ENCODE data around the gene SEMA4C. TPM values are rescaled to one million over a fixed set of nuclear protein-coding genes. Genes with fewer than 3 reads are reported as not detected.
A peak's percentile ranks its signal among the peaks of the same experiment; 100 is the strongest.
"Not testable (repeated sequence)": the region's sequence is repeated elsewhere in the genome, so short reads cannot be mapped to it uniquely, and the experiment has no call there.

SEMA4C gene
- polyA plus RNA-seq, 3 donors: 0.08 to 5.7 (median 0.21) TPM

DNA sequence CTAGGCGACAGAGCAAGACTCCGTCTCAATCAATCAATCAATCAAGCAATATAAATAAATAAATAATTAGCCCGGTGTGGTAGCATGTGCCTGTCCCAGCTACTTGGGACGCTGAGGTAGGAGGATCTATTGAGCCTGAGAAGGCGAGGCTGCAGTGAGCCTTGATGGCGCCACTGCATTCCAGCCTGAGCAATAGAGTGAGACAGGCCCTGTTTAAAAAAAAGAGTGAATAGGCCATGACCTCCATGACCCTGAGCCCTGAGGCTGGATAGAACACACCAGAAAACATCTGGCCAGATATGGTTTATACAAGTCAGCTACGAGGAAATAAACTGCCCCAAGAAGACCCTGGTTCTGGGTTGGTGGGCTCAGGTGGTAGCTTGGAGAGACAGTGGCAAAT is 20.4 kb upstream of the SEMA4C start:
- Histone ChIP-seq H3K27me3 (ENCODE audit: control insufficient read depth in 2 of 2, insufficient read depth in 2 of 2, low read length in 2 of 2) (peaks cover 0 to 64% of the 10 kb centered on the region in 2 donors), H3K27ac (ENCODE audit: low read depth in 1 of 2, low read length in 2 of 2) (no peak overlapping the region), H3K4me3 (replicated peaks in 1 of 3; ENCODE audit: low read depth in 2 of 3, low read length in 3 of 3) (no peak overlapping the region), H3K9ac (ENCODE audit: insufficient read depth, low read length, poor library complexity, severe bottlenecking) (no peak overlapping the region), H3K9me3 (replicated peaks in 1 of 2; ENCODE audit: control insufficient read depth in 1 of 2, insufficient read depth in 1 of 2, low read length in 2 of 2) (no peaks in the 10 kb centered on the region), H3K79me2 (ENCODE audit: insufficient read depth, low read length) (no peaks in the 10 kb centered on the region), H3K4me2 (replicated peaks; ENCODE audit: extremely low read depth, low read length, poor library complexity, severe bottlenecking) (no peak overlapping the region), H3K36me3 (replicated peaks in 1 of 2; ENCODE audit: control insufficient read depth in 1 of 2, insufficient read depth in 2 of 2, low read length in 2 of 2) (no peaks in the 10 kb centered on the region), H2AFZ (ENCODE audit: insufficient read depth, low read depth, low read length, poor library complexity, severe bottlenecking) (no peak overlapping the region), H4K20me1 (ENCODE audit: insufficient read depth, low read length) (peaks cover 5% of the 10 kb centered on the region), H3K4me1 (ENCODE audit: control insufficient read depth in 1 of 2, insufficient read depth in 2 of 2, low read length in 2 of 2) (peaks cover 35 to 39% of the 10 kb centered on the region in 2 donors)
- TF ChIP-seq, protein P1, sequence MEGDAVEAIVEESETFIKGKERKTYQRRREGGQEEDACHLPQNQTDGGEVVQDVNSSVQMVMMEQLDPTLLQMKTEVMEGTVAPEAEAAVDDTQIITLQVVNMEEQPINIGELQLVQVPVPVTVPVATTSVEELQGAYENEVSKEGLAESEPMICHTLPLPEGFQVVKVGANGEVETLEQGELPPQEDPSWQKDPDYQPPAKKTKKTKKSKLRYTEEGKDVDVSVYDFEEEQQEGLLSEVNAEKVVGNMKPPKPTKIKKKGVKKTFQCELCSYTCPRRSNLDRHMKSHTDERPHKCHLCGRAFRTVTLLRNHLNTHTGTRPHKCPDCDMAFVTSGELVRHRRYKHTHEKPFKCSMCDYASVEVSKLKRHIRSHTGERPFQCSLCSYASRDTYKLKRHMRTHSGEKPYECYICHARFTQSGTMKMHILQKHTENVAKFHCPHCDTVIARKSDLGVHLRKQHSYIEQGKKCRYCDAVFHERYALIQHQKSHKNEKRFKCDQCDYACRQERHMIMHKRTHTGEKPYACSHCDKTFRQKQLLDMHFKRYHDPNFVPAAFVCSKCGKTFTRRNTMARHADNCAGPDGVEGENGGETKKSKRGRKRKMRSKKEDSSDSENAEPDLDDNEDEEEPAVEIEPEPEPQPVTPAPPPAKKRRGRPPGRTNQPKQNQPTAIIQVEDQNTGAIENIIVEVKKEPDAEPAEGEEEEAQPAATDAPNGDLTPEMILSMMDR (IDR thresholded peaks at IDR 0.05): no peak
- Mint-ChIP-seq H3K4me1 (peaks cover 31% of the 10 kb centered on the region), H3K9me3 (peaks cover 0 to 2% (median 0%) of the 10 kb centered on the region in 7 donors), H3K4me3 (peak overlapping the region in 1 of 2 donors; percentile 67), H3K36me3 (peaks cover 3 to 9% of the 10 kb centered on the region in 2 donors), H3K27ac (no peak overlapping the region), H3K27me3 (ENCODE audit: low read depth in 3 of 3) (peaks cover 49 to 88% (median 57%) of the 10 kb centered on the region in 3 donors)
- 100% methylated on average over 4 of the region's 7 CpGs for WGBS (ENCODE audit: insufficient coverage)
- no peak for DNase-seq
- intact Hi-C loops (cut with micrococcal nuclease): no loop called here

DNA sequence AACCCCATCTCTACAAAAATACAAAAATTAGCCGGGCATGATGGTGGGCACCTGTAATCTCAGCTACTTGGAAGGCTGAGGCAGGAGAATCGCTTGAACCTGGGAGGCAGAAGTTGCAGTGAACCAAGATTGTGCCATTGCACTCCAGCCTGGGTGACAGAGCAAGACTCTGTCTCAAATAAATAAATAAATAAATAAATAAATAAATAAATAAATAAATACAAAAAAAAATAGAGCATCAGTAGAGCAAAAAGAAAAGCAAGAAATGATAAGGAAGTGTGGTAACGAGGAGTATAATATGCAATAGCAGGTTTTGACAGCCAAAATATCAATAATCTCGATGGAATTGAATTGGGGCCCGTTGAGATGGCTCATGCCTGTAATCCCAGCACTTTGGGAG is 19.6 kb upstream of the SEMA4C start:
- intact Hi-C loops (cut with micrococcal nuclease); H3K9me3 Mint-ChIP-seq; H3K27ac ChIP-seq (ENCODE audit: low read depth in 1 of 2, low read length in 2 of 2); H3K9ac ChIP-seq (ENCODE audit: insufficient read depth, low read length, poor library complexity, severe bottlenecking); H3K4me3 ChIP-seq (replicated peaks in 1 of 3; ENCODE audit: low read depth in 2 of 3, low read length in 3 of 3); H3K79me2 ChIP-seq (ENCODE audit: insufficient read depth, low read length); DNase-seq; H3K9me3 ChIP-seq (replicated peaks in 1 of 2; ENCODE audit: control insufficient read depth in 1 of 2, insufficient read depth in 1 of 2, low read length in 2 of 2); H4K20me1 ChIP-seq (ENCODE audit: insufficient read depth, low read length); H3K4me2 ChIP-seq (replicated peaks; ENCODE audit: extremely low read depth, low read length, poor library complexity, severe bottlenecking); H3K36me3 ChIP-seq (replicated peaks in 1 of 2; ENCODE audit: control insufficient read depth in 1 of 2, insufficient read depth in 2 of 2, low read length in 2 of 2); H3K27ac Mint-ChIP-seq; H2AFZ ChIP-seq (ENCODE audit: insufficient read depth, low read depth, low read length, poor library complexity, severe bottlenecking); H3K36me3 Mint-ChIP-seq: not testable (repeated sequence)
- Histone ChIP-seq H3K27me3 (ENCODE audit: control insufficient read depth in 2 of 2, insufficient read depth in 2 of 2, low read length in 2 of 2) (peaks cover 0 to 69% of the 10 kb centered on the region in 2 donors), H3K4me1 (ENCODE audit: control insufficient read depth in 1 of 2, insufficient read depth in 2 of 2, low read length in 2 of 2) (peaks cover 41 to 47% of the 10 kb centered on the region in 2 donors)
- Mint-ChIP-seq H3K4me3 (peak overlapping the region in 1 of 2 donors; percentile 57), H3K27me3 (ENCODE audit: low read depth in 3 of 3) (peaks cover 52 to 91% (median 65%) of the 10 kb centered on the region in 3 donors), H3K4me1 (peaks cover 33% of the 10 kb centered on the region)
- 92% methylated on average over 2 of the region's 5 CpGs for WGBS (ENCODE audit: insufficient coverage)

All from CD14-positive monocyte (primary cell).